Stomach (tissue), 4 donors: ENCODE results near the gene EDA.

Experiments used
- CTCF ChIP-seq, 7 experiments: fragments of 450-650 bp in 4 of 7; fragments of 200-600 bp in 3 of 7; sonication (generic) in 3 of 7; IDR thresholded peaks; one replicate each; pipeline ENCODE4 v1.5.1; 2016 to 2019; ENCODE audit warnings: antibody characterized with exemption in 7 of 7, control low read depth in 2 of 7, mild to moderate bottlenecking in 1 of 7
- EP300 ChIP-seq: sonication (generic); formaldehyde crosslinking; IDR thresholded peaks from one replicate; pipeline ENCODE4 v1.6.1; 2017; ENCODE audit warnings: antibody characterized with exemption
- POLR2A ChIP-seq, 4 donors: fragments of 450-650 bp; IDR thresholded peaks; one replicate each; pipeline ENCODE4 v1.6.1; 2016; ENCODE audit warnings: antibody characterized with exemption in 4 of 4, control low read depth in 2 of 4, mild to moderate bottlenecking in 1 of 4, moderate library complexity in 1 of 4

DNA sequence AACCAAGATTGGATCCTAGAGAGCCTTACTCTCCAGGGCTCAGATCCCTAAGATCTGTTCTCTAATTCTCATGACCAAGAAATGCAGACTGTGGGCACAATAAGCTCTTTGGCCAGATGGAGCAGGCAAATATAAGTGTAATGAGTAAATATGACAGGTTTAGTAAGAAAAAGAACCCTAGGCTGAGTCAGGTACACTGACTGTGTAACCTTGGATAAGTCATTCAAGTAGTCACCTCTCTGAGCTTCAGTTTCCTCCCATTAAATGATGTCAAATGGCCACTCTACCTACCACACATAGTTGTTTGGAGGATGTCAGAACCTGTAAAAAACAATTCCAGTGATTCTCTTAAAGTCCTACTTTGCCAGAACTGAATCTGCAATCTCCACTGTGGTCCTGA is 8.3 kb upstream of the EDA start:
- TF ChIP-seq CTCF (IDR thresholded peaks at IDR 0.05) (no peak), EP300 (no peak), POLR2A (IDR thresholded peaks at IDR 0.05) (no peak)
